Left lung (tissue), 10 donors: Measurements from ENCODE around the gene ADAP1. TPM values are rescaled to one million over a fixed set of nuclear protein-coding genes. Genes with fewer than 3 reads are reported as not detected.

Source experiments
- ATAC-seq: fragments of 200-7000 bp; cut with Tn5 transposase; one replicate; pipeline ENCODE4 v1.9.1; 2020; ENCODE audit warnings: moderate library complexity
- DNase-seq, 4 donors: peaks; one replicate each; pipeline ENCODE4 v3.0.0-alpha.2; 2013 to 2020
- H3K27ac ChIP-seq, 2 donors: fragments of 200-600 bp; sonication (generic) in 1 of 2; one replicate each; pipeline versions ENCODE4 v1.5.0 to v1.8.0; 2020 to 2021
- H3K27me3 ChIP-seq, 2 donors: fragments of 200-600 bp; sonication (generic) in 1 of 2; one replicate each; pipeline versions ENCODE4 v1.5.0 to v1.8.0; 2020 to 2021
- H3K36me3 ChIP-seq, 2 donors: fragments of 200-600 bp; sonication (generic) in 1 of 2; one replicate each; pipeline versions ENCODE4 v1.5.0 to v1.8.0; 2020 to 2021
- H3K4me1 ChIP-seq, 2 donors: fragments of 200-600 bp; one replicate each; pipeline ENCODE4 v1.8.0; 2021
- H3K4me3 ChIP-seq, 2 donors: fragments of 200-600 bp; sonication (generic) in 1 of 2; one replicate each; pipeline versions ENCODE4 v1.5.0 to v1.8.0; 2020 to 2021; ENCODE audit warnings: mild to moderate bottlenecking in 1 of 2
- H3K9me3 ChIP-seq, 2 donors: fragments of 200-600 bp; sonication (generic) in 1 of 2; one replicate each; pipeline versions ENCODE4 v1.5.0 to v1.8.0; 2020 to 2021
- CTCF ChIP-seq, 2 donors: fragments of 200-600 bp; sonication (generic) in 1 of 2; IDR thresholded peaks; one replicate each; pipeline versions ENCODE4 v1.5.0 to v1.8.0; 2021; ENCODE audit warnings: antibody characterized with exemption in 2 of 2
- intact Hi-C, 2 donors: fragments of 100-400 bp; cut with DNase I; formaldehyde crosslinking; loops; one replicate each; pipeline versions ENCODE4 v1.11.2 to v1.14.2; 2022
- polyA plus RNA-seq, 6 donors: library from polyadenylated mRNA; unstranded; fragments of 120-200 nt; gene quantifications; one replicate each; pipeline ENCODE4 v1.2.1, GENCODE V29; 2013; ENCODE audit not compliant: insufficient read length in 6 of 6
- total RNA-seq, 2 donors: library from RNA; stranded (reverse); fragmentation: NEBNext Ultra II Directional; extraction: Animal tissue kit (Norgen Biotek cat#: 25700); gene quantifications; one replicate each; pipeline ENCODE4 v1.2.1, GENCODE V29; 2021
- donor health status: DM: no; HTN: yes; CAD: no.
- donor health status: DM: no; HTN: no; CAD: no.

The ADAP1 gene
- total and polyA plus RNA-seq, 8 donors, result 5.1 to 35.1 (median 8.5) TPM

GRCh38 chr7:934469-935163, 19.9 kb downstream of the ADAP1 start:
- H3K27ac ChIP-seq, result no peak overlapping the region
- peaks cover 0 to 15% of the 10 kb centered on the region in 2 donors for H3K4me1 ChIP-seq
- peak in 1 of 4 donors; percentile 54 for DNase-seq
- TF ChIP-seq CTCF (IDR thresholded peaks at IDR 0.05), result no peak
- H3K27me3 ChIP-seq, result no peaks in the 10 kb centered on the region
- no peak for ATAC-seq
- H3K4me3 ChIP-seq, result no peak overlapping the region
- peaks cover 0 to 12% of the 10 kb centered on the region in 2 donors for H3K36me3 ChIP-seq
- no peaks in the 10 kb centered on the region for H3K9me3 ChIP-seq
- intact Hi-C loops, result no loop called here

GRCh38 chr7:932651-932975, 21.9 kb downstream of the ADAP1 start:
- DNase-seq (peak in 1 of 4 donors; percentile 43), ATAC-seq (no peak)
- no peaks in the 10 kb centered on the region for H3K9me3 ChIP-seq
- H3K27ac ChIP-seq, result no peak overlapping the region
- no peak for TF ChIP-seq CTCF (IDR thresholded peaks at IDR 0.05)
- intact Hi-C loops, result no loop called here
- peaks cover 0 to 12% of the 10 kb centered on the region in 2 donors for H3K36me3 ChIP-seq
- no peak overlapping the region for H3K4me3 ChIP-seq
- peaks cover 0 to 31% of the 10 kb centered on the region in 2 donors for H3K4me1 ChIP-seq
- no peaks in the 10 kb centered on the region for H3K27me3 ChIP-seq

GRCh38 chr7:931871-932650, 22.4 kb downstream of the ADAP1 start:
- Histone ChIP-seq H3K4me3 (no peak overlapping the region), H3K9me3 (no peaks in the 10 kb centered on the region), H3K27me3 (no peaks in the 10 kb centered on the region), H3K36me3 (peaks cover 0 to 12% of the 10 kb centered on the region in 2 donors), H3K27ac (no peak overlapping the region), H3K4me1 (peaks cover 0 to 36% of the 10 kb centered on the region in 2 donors)
- no peak for TF ChIP-seq CTCF (IDR thresholded peaks at IDR 0.05)
- intact Hi-C loops, result no loop called here
- peak in 1 of 4 donors; percentile 60 for DNase-seq
- ATAC-seq, result no peak

GRCh38 chr7:930975-931758, 23.3 kb downstream of the ADAP1 start:
- peak overlapping the region in 1 of 2 donors; percentile 20 for H3K27ac ChIP-seq
- H3K4me1 ChIP-seq, result peaks cover 0 to 36% of the 10 kb centered on the region in 2 donors
- intact Hi-C loops, result no loop called here

More at GRCh38 chr7:930975-931758, 23.3 kb downstream of the ADAP1 start:
- DNase-seq (peak in 2 of 4 donors; percentile 1 to 51), ATAC-seq (peak; percentile 20)
- no peak for TF ChIP-seq CTCF (IDR thresholded peaks at IDR 0.05)
- H3K27me3 ChIP-seq, result no peaks in the 10 kb centered on the region
- H3K4me3 ChIP-seq, result no peak overlapping the region
- H3K36me3 ChIP-seq, result peaks cover 0 to 12% of the 10 kb centered on the region in 2 donors
- no peaks in the 10 kb centered on the region for H3K9me3 ChIP-seq
